ENCODE results near the gene PPM1F. TPM values are rescaled to one million over a fixed set of nuclear protein-coding genes. Genes with fewer than 3 reads are reported as not detected.

PPM1F gene
- total RNA-seq, 1 experiment from 2014 or later, result 21.1 TPM

GRCh38 chr22:21959274-21960074 lies 6.8 kb upstream of the PPM1F start:
- no peaks in the 10 kb centered on the region for H4K20me1 ChIP-seq (ENCODE audit: control insufficient read depth, insufficient read depth, insufficient read length)
- no peak overlapping the region for H3K14ac ChIP-seq (ENCODE audit: insufficient read depth, low read length)
- no peak overlapping the region for H2AK5ac ChIP-seq (ENCODE audit: insufficient read length, low read length)
- H4K8ac ChIP-seq (replicated peaks; ENCODE audit: insufficient read length, low read depth, low read length), result no peak overlapping the region
- no peak for DNase-seq
- no peaks in the 10 kb centered on the region for H3K27me3 ChIP-seq (ENCODE audit: insufficient read depth, low read length)
- H3K4me2 ChIP-seq (ENCODE audit: insufficient read depth, insufficient read length, low read length), result no peak overlapping the region
- no peak overlapping the region for H3T11ph ChIP-seq (ENCODE audit: low read length)
- no peaks in the 10 kb centered on the region for H3K9me3 ChIP-seq (ENCODE audit: control insufficient read depth, low read depth, low read length)
- no peaks in the 10 kb centered on the region for H3K79me2 ChIP-seq (ENCODE audit: insufficient read depth, low read length)
- no peak overlapping the region for H2BK5ac ChIP-seq (ENCODE audit: insufficient read length, low read length)
- H3K27ac ChIP-seq (ENCODE audit: insufficient read length, low read depth, low read length), result no peak overlapping the region
- no peak overlapping the region for H2BK12ac ChIP-seq (ENCODE audit: insufficient read length, low read depth, low read length)
- H3K18ac ChIP-seq (ENCODE audit: insufficient read length, low read depth, low read length), result no peak overlapping the region
- no peaks in the 10 kb centered on the region; a peak in 1 of 5 replicates for H3K9me3 Mint-ChIP-seq
- WGBS (ENCODE audit: extremely low coverage, insufficient read length, low lambda C conversion rate), result no CpG with 5 or more reads among the region's 18 CpGs
- no peak overlapping the region for H4K5ac ChIP-seq (ENCODE audit: insufficient read length, low read depth, low read length)
- H3K23me2 ChIP-seq (ENCODE audit: insufficient read length, low read depth, low read length, poor library complexity, severe bottlenecking), result no peaks in the 10 kb centered on the region
- TF ChIP-seq, protein P1, sequence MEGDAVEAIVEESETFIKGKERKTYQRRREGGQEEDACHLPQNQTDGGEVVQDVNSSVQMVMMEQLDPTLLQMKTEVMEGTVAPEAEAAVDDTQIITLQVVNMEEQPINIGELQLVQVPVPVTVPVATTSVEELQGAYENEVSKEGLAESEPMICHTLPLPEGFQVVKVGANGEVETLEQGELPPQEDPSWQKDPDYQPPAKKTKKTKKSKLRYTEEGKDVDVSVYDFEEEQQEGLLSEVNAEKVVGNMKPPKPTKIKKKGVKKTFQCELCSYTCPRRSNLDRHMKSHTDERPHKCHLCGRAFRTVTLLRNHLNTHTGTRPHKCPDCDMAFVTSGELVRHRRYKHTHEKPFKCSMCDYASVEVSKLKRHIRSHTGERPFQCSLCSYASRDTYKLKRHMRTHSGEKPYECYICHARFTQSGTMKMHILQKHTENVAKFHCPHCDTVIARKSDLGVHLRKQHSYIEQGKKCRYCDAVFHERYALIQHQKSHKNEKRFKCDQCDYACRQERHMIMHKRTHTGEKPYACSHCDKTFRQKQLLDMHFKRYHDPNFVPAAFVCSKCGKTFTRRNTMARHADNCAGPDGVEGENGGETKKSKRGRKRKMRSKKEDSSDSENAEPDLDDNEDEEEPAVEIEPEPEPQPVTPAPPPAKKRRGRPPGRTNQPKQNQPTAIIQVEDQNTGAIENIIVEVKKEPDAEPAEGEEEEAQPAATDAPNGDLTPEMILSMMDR (conservative IDR thresholded peaks at IDR 0.05), result no peak
- no peak overlapping the region for H2BK15ac ChIP-seq (ENCODE audit: low read depth, low read length)
- H3K9ac ChIP-seq (ENCODE audit: extremely low read depth, insufficient read length, low read length), result no peak overlapping the region
- no peaks in the 10 kb centered on the region for H3K79me1 ChIP-seq (ENCODE audit: insufficient read depth, low read depth, low read length, poor library complexity, severe bottlenecking)
- no peak overlapping the region for H2BK20ac ChIP-seq (ENCODE audit: low read depth, low read length, poor library complexity, severe bottlenecking)
- H3K4ac ChIP-seq (ENCODE audit: low read depth, low read length), result no peak overlapping the region
- no peaks in the 10 kb centered on the region for H3K4me1 ChIP-seq (ENCODE audit: insufficient read depth, low read length)
- no peak overlapping the region for H4K91ac ChIP-seq (ENCODE audit: insufficient read length, low read depth, low read length)
- H3K27ac Mint-ChIP-seq, result peak overlapping the region in 2 of 3 experiments; percentile 16 to 86; a peak in 1 of 7 replicates
- H2BK120ac ChIP-seq (ENCODE audit: low read depth, low read length, poor library complexity, severe bottlenecking), result no peak overlapping the region
- H3K36me3 Mint-ChIP-seq (ENCODE audit: insufficient read depth in 1 of 3, low read depth in 3 of 3), result peaks cover 23 to 49% (median 40%) of the 10 kb centered on the region in 3 experiments
- peaks cover 2% of the 10 kb centered on the region; the same call in 1 of the 2 replicates for H3K27me3 Mint-ChIP-seq (ENCODE audit: low read depth)
- H3K4me3 Mint-ChIP-seq, result no peak overlapping the region
- H2AFZ ChIP-seq (ENCODE audit: low read length), result no peak overlapping the region
- H3K23ac ChIP-seq (ENCODE audit: insufficient read length, low read depth, low read length), result no peak overlapping the region
- H3K4me1 Mint-ChIP-seq, result no peaks in the 10 kb centered on the region
- no peak overlapping the region for H3K56ac ChIP-seq (ENCODE audit: insufficient read length, low read depth, low read length)

Measured in H9 (cell line).